Left ventricle myocardium inferior (tissue), 1 donor: ENCODE data around the gene SBK2. TPM values are rescaled to one million over a fixed set of nuclear protein-coding genes. Genes with fewer than 3 reads are reported as not detected.

Experiments used
- DNase-seq: peaks from one replicate; pipeline ENCODE4 v3.0.0-alpha.2; 2020
- H3K27ac ChIP-seq: fragments of 200-600 bp; replicated peaks from 2 replicates; pipeline ENCODE4 v1.8.0; 2021
- H3K27me3 ChIP-seq: fragments of 200-600 bp; 2 replicates; pipeline ENCODE4 v1.8.0; 2021; ENCODE audit warnings: low read depth
- H3K36me3 ChIP-seq: fragments of 200-600 bp; 2 replicates; pipeline ENCODE4 v1.8.0; 2021
- H3K4me1 ChIP-seq: fragments of 200-600 bp; 2 replicates; pipeline ENCODE4 v1.8.0; 2021
- H3K4me3 ChIP-seq: fragments of 200-600 bp; 2 replicates; pipeline ENCODE4 v1.8.0; 2021; ENCODE audit warnings: mild to moderate bottlenecking, moderate library complexity
- H3K9me3 ChIP-seq: fragments of 200-600 bp; replicated peaks from 2 replicates; pipeline ENCODE4 v1.8.0; 2021
- CTCF ChIP-seq: fragments of 200-600 bp; IDR thresholded peaks from 2 replicates; pipeline ENCODE4 v1.8.0; 2021; ENCODE audit warnings: antibody characterized with exemption, mild to moderate bottlenecking, borderline replicate concordance
- intact Hi-C: fragments of 100-400 bp; cut with micrococcal nuclease; formaldehyde crosslinking; loops from one replicate; pipeline ENCODE4 v1.11.0; 2022
- total RNA-seq: library from RNA; stranded (reverse); fragmentation: NEBNext Ultra II Directional; extraction: Animal tissue kit (Norgen Biotek cat#: 25700); gene quantifications from one replicate; pipeline ENCODE4 v1.2.1, GENCODE V29; 2021
- donor health status: DM: no; HTN: yes; CAD: no; lungs with severe emphysema.

The SBK2 gene
- total RNA-seq, 1 donor from 2014 or later = 6.5 TPM

GRCh38 chr19:55484593-55485438 lies 52.1 kb downstream of the SBK2 start, which contains the start of gene NAT14:
TSS of gene NAT14 (plus strand) at chr19:55485188. CDS start at chr19:55485709, 521 bp downstream.
- peak within 1 kb of the TSS; percentile 90 for H3K27ac ChIP-seq
- peak; percentile 54 for DNase-seq
- H3K9me3 ChIP-seq = no peaks in the 10 kb centered on the region
- peaks cover 25% of the 10 kb centered on the region for H3K36me3 ChIP-seq
- H3K4me3 ChIP-seq = peak within 1 kb of the TSS; percentile 80
- intact Hi-C loops = no loop called here
- TF ChIP-seq CTCF = no peak
- peaks cover 62% of the 10 kb centered on the region for H3K4me1 ChIP-seq
- peaks cover 4% of the 10 kb centered on the region for H3K27me3 ChIP-seq

DNA sequence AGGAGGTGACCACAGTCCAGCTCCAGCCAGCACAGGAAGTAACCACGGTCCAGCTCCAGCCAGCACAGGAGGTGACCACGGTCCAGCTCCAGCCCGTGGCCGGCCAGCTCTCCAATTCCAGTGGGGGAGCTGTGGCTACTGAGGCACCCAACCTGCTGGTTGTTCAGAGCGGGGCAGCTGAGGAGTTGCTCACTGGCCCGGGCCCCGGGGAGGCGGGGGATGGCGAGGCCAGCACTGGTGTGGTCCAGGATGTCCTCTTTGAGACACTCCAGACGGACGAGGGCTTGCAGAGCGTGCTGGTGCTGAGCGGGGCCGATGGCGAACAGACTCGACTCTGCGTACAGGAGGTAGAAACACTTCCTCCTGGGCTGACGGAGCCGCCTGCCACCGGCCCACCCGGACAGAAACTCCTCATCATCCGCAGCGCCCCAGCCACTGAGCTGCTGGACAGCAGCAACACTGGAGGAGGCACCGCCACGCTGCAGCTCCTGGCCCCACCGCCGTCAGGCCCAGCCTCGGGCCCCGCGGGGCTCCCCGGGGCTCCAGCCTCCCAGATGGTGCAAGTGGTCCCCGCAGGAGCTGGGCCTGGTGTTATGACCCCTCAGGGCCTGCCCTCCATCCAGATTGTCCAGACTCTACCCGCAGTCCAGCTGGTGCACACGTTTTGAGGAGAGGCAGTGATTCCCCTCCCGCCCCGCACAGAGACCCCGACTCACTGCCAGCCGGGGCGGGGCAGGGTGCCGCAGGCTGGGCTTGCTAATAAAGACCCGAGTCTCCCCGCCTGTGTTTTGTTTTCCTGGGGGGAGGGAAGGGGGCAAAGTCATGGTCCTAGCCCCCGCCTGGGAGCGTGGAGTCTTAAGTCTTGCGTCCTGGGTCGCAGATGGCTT lies 53.0 kb downstream of the SBK2 start:
- Histone ChIP-seq H3K27ac (peak overlapping the region; percentile 90), H3K4me3 (peak overlapping the region; percentile 80), H3K27me3 (no peaks in the 10 kb centered on the region), H3K9me3 (no peaks in the 10 kb centered on the region), H3K4me1 (peaks cover 66% of the 10 kb centered on the region), H3K36me3 (peaks cover 25% of the 10 kb centered on the region)
- DNase-seq = no peak
- TF ChIP-seq CTCF = no peak
- intact Hi-C loops = no loop called here

- DNase-seq = no peak
These were observed 53.8 kb downstream of the SBK2 start for GRCh38 chr19:55482967-55483705.

GRCh38 chr19:55482156-55482961 lies 54.6 kb downstream of the SBK2 start:
- TF ChIP-seq CTCF = no peak
- intact Hi-C loops = no loop called here
- Histone ChIP-seq H3K9me3 (no peaks in the 10 kb centered on the region), H3K27ac (no peak overlapping the region), H3K36me3 (peaks cover 25% of the 10 kb centered on the region), H3K4me1 (peaks cover 66% of the 10 kb centered on the region), H3K27me3 (no peaks in the 10 kb centered on the region), H3K4me3 (no peak overlapping the region)
- DNase-seq = no peak

More at GRCh38 chr19:55482967-55483705, 53.8 kb downstream of the SBK2 start:
- no peak overlapping the region for H3K27ac ChIP-seq
- peaks cover 25% of the 10 kb centered on the region for H3K36me3 ChIP-seq
- no peak overlapping the region for H3K4me3 ChIP-seq
- no peaks in the 10 kb centered on the region for H3K9me3 ChIP-seq
- peaks cover 66% of the 10 kb centered on the region for H3K4me1 ChIP-seq
- H3K27me3 ChIP-seq = no peaks in the 10 kb centered on the region
- intact Hi-C loops = no loop called here
- no peak for TF ChIP-seq CTCF
